Hematopoietic multipotent progenitor cell treated with erythropoietin and hydrocortisone succinate and interleukin-3 and kit ligand, for 6 days (in vitro differentiated cells): ENCODE data around the gene LEMD1.
"Not testable (repeated sequence)": the region's sequence is repeated elsewhere in the genome, so short reads cannot be mapped to it uniquely, and the experiment has no call there.

Source experiments
- DNase-seq: peaks from one replicate; pipeline ENCODE4 v3.0.0-alpha.2; 2015

LEMD1 gene

GRCh38 chr1:205375835-205376545 is 45.9 kb downstream of the LEMD1 start:
- DNase-seq = no peak

GRCh38 chr1:205374210-205375078 is 47.4 kb downstream of the LEMD1 start:
- no peak for DNase-seq

- no peak for DNase-seq
Measured at GRCh38 chr1:205373798-205374175, 48.1 kb downstream of the LEMD1 start.

- DNase-seq = no peak
Measured at GRCh38 chr1:205373022-205373797, 48.6 kb downstream of the LEMD1 start.

- DNase-seq = no peak
Measured at GRCh38 chr1:205371871-205372660, 49.8 kb downstream of the LEMD1 start.

GRCh38 chr1:205370780-205371179 is 51.1 kb downstream of the LEMD1 start:
- no peak for DNase-seq

- DNase-seq = no peak
Measured at GRCh38 chr1:205369701-205370123, 52.1 kb downstream of the LEMD1 start.

- no peak for DNase-seq
Measured at GRCh38 chr1:205368478-205368877, 53.4 kb downstream of the LEMD1 start.

GRCh38 chr1:205365945-205366463 is 55.9 kb downstream of the LEMD1 start:
- peak; percentile 18 for DNase-seq

GRCh38 chr1:205365086-205365485 is 56.8 kb downstream of the LEMD1 start:
- DNase-seq = not testable (repeated sequence)

- no peak for DNase-seq
Measured at GRCh38 chr1:205360891-205361290, 61.0 kb downstream of the LEMD1 start.

- no peak for DNase-seq
Measured at GRCh38 chr1:205359771-205360565, 61.9 kb downstream of the LEMD1 start.

GRCh38 chr1:205358579-205358978 is 63.3 kb downstream of the LEMD1 start:
- DNase-seq = no peak

GRCh38 chr1:205357567-205357966 is 64.3 kb downstream of the LEMD1 start:
- no peak for DNase-seq

GRCh38 chr1:205356440-205357139 is 65.3 kb downstream of the LEMD1 start, which contains the start of gene KLHDC8A:
TSS of gene KLHDC8A (minus strand) at chr1:205356922. CDS start at chr1:205343604, 13,318 bp downstream.
- no peak for DNase-seq

- DNase-seq = no peak
Measured at GRCh38 chr1:205355075-205355453, 66.8 kb downstream of the LEMD1 start.

GRCh38 chr1:205354259-205355074 is 67.4 kb downstream of the LEMD1 start:
- DNase-seq = peak; percentile 87

GRCh38 chr1:205353612-205354011 is 68.2 kb downstream of the LEMD1 start:
- DNase-seq = no peak

- no peak for DNase-seq
Measured at GRCh38 chr1:205353191-205353590, 68.7 kb downstream of the LEMD1 start.
